ENCODE measurements around the gene CFAP299. TPM values are rescaled to one million over a fixed set of nuclear protein-coding genes. Genes with fewer than 3 reads are reported as not detected.

The CFAP299 gene
- total RNA-seq, 1 experiment from 2014 or later: not detected

GRCh38 chr4:80454556-80454955 is 119.0 kb downstream of the CFAP299 start (continued):
- no peak for TF ChIP-seq POLR2A (IDR thresholded peaks at IDR 0.05; ENCODE audit: borderline replicate concordance, extremely low read depth, insufficient read depth, insufficient read length)
- TF ChIP-seq CEBPB (IDR thresholded peaks at IDR 0.05; ENCODE audit: low read depth): no peak
- no peak for TF ChIP-seq ZFX (IDR thresholded peaks at IDR 0.05)
- no peak for TF ChIP-seq MAX (IDR thresholded peaks at IDR 0.05)
- TF ChIP-seq EZH2 (IDR thresholded peaks at IDR 0.05): no peak

- DNase-seq (ENCODE audit: low read depth, low spot score) (no peak), ATAC-seq (no peak)
- intact Hi-C loops (cut with micrococcal nuclease): no loop called here
- H3K27ac ChIP-seq (ENCODE audit: low read depth, low read length): no peak overlapping the region
- no TSS peak for BruUV-seq (replicated peaks)
- H3K4me1 ChIP-seq (ENCODE audit: control insufficient read depth in 1 of 2, insufficient read depth in 2 of 2, low read length in 2 of 2): no peaks in the 10 kb centered on the region
- H3K79me2 ChIP-seq (ENCODE audit: insufficient read depth, low read length): no peaks in the 10 kb centered on the region
- H3K36me3 ChIP-seq (ENCODE audit: control insufficient read depth in 1 of 2, insufficient read depth in 2 of 2, low read length in 2 of 2): no peaks in the 10 kb centered on the region
- ChIA-PET CTCF (no interaction called here), POLR2A (no interaction called here), RAD21 (ENCODE audit: low non-redundant PET in 1 of 2, low total read pairs in 2 of 2, uncharacterized antibody in 2 of 2, unreplicated experiment in 2 of 2) (no interaction called here)
- no peak overlapping the region for H3K4me2 ChIP-seq (ENCODE audit: low read length)
- no peak overlapping the region for H2AFZ ChIP-seq (ENCODE audit: low read depth, low read length, poor library complexity, severe bottlenecking)
- no peak for TF ChIP-seq EZH2 (IDR thresholded peaks at IDR 0.05)
- TF ChIP-seq FOSL1 (IDR thresholded peaks at IDR 0.05; ENCODE audit: low read depth): no peak
- no peak for TF ChIP-seq CEBPB (IDR thresholded peaks at IDR 0.05; ENCODE audit: low read depth)
- no peak for TF ChIP-seq ELF1 (IDR thresholded peaks at IDR 0.05; ENCODE audit: borderline replicate concordance, low read depth)
- TF ChIP-seq YY1 (IDR thresholded peaks at IDR 0.05; ENCODE audit: extremely low read depth, insufficient replicate concordance, low read depth, low read length): no peak
- no peak for TF ChIP-seq CBX3 (IDR thresholded peaks at IDR 0.05; ENCODE audit: low read depth)
- no peak for TF ChIP-seq SRF (IDR thresholded peaks at IDR 0.05; ENCODE audit: low read depth)
- no peak for TF ChIP-seq JUND (IDR thresholded peaks at IDR 0.05)
- no peak for TF ChIP-seq SP1 (IDR thresholded peaks at IDR 0.05; ENCODE audit: low read depth)
- no peak for TF ChIP-seq POLR2A (IDR thresholded peaks at IDR 0.05; ENCODE audit: borderline replicate concordance, extremely low read depth, insufficient read depth, insufficient read length)
- no peak for TF ChIP-seq ZFX (IDR thresholded peaks at IDR 0.05)
- no peak for TF ChIP-seq REST (IDR thresholded peaks at IDR 0.05; ENCODE audit: low read depth)
- TF ChIP-seq SIN3A (IDR thresholded peaks at IDR 0.05; ENCODE audit: low read depth): no peak
- no peak for TF ChIP-seq ZBTB33 (IDR thresholded peaks at IDR 0.05; ENCODE audit: extremely low read depth, insufficient replicate concordance, low read length)
- no peak for TF ChIP-seq ATF3 (IDR thresholded peaks at IDR 0.05)
- H3K9ac ChIP-seq (ENCODE audit: low read length): no peak overlapping the region
- H3K9me3 ChIP-seq (ENCODE audit: control insufficient read depth in 1 of 2, insufficient read depth in 1 of 2, low read depth in 1 of 2, low read length in 2 of 2): no peaks in the 10 kb centered on the region
- no peaks in the 10 kb centered on the region for H4K20me1 ChIP-seq (ENCODE audit: insufficient read depth)
- peaks cover 6% of the 10 kb centered on the region; the same call in 1 of the 2 replicates for H3K27me3 ChIP-seq (ENCODE audit: insufficient read depth, low read length)
- no peak overlapping the region for H3K4me3 ChIP-seq (replicated peaks in 1 of 2; ENCODE audit: low read depth in 1 of 2, low read length in 2 of 2)
- H3K9me2 ChIP-seq (ENCODE audit: insufficient read depth): no peaks in the 10 kb centered on the region
Measured at GRCh38 chr4:80459918-80460473, 124.5 kb downstream of the CFAP299 start.

Measured in HCT116 (cell line).